NCI-H1105 (cell line): ENCODE measurements around the gene DDR2.

Experiments used
- DNase-seq: peaks from one replicate; lab custom pipeline; 2025; lab: John Stamatoyannopoulos, UW

Gene DDR2

GRCh38 chr1:162629651-162630050 is 2.6 kb upstream of the DDR2 start:
- DNase-seq, result no peak

- no peak for DNase-seq
Observed at GRCh38 chr1:162631546-162632191, 595 bp upstream of the DDR2 start.

- no peak for DNase-seq
Observed at GRCh38 chr1:162632698-162633080, 425 bp downstream of the DDR2 start.

GRCh38 chr1:162633081-162633762 is 958 bp downstream of the DDR2 start:
- no peak for DNase-seq

GRCh38 chr1:162635418-162635817 is 3.2 kb downstream of the DDR2 start:
- no peak for DNase-seq

- no peak for DNase-seq
Observed at GRCh38 chr1:162639718-162640117, 7.5 kb downstream of the DDR2 start.

GRCh38 chr1:162641114-162641513 is 8.8 kb downstream of the DDR2 start:
- no peak for DNase-seq

GRCh38 chr1:162644986-162645314 is 12.7 kb downstream of the DDR2 start:
- no peak for DNase-seq

- DNase-seq, result no peak
Observed at GRCh38 chr1:162645666-162646065, 13.4 kb downstream of the DDR2 start.

GRCh38 chr1:162649583-162649982 is 17.3 kb downstream of the DDR2 start:
- no peak for DNase-seq

- DNase-seq, result no peak
Observed at GRCh38 chr1:162654915-162655620, 22.8 kb downstream of the DDR2 start.

- DNase-seq, result no peak
Observed at GRCh38 chr1:162656266-162656665, 24.0 kb downstream of the DDR2 start.

- DNase-seq, result no peak
Observed at GRCh38 chr1:162660574-162660973, 28.3 kb downstream of the DDR2 start.

GRCh38 chr1:162661336-162661735 is 29.1 kb downstream of the DDR2 start:
- no peak for DNase-seq

- no peak for DNase-seq
Observed at GRCh38 chr1:162662013-162662412, 29.7 kb downstream of the DDR2 start.

GRCh38 chr1:162663086-162663485 is 30.8 kb downstream of the DDR2 start:
- no peak for DNase-seq

- no peak for DNase-seq
Observed at GRCh38 chr1:162663589-162664106, 31.4 kb downstream of the DDR2 start.

GRCh38 chr1:162666006-162666645 is 33.9 kb downstream of the DDR2 start:
- no peak for DNase-seq

GRCh38 chr1:162667381-162668080 is 35.3 kb downstream of the DDR2 start:
- no peak for DNase-seq

GRCh38 chr1:162670928-162671663 is 38.8 kb downstream of the DDR2 start:
- no peak for DNase-seq

GRCh38 chr1:162671664-162672410 is 39.6 kb downstream of the DDR2 start:
- DNase-seq, result no peak
